IMR-90 (cell line): ENCODE data around the gene TMF1. TPM values are rescaled to one million over a fixed set of nuclear protein-coding genes. Genes with fewer than 3 reads are reported as not detected.
A peak's percentile ranks its signal among the peaks of the same experiment; 100 is the strongest.

Source experiments
- ATAC-seq: fragments of 200-7000 bp; cut with Tn5 transposase; 2 replicates; pipeline ENCODE4 v1.9.1; 2020; ENCODE audit warnings: low read depth, mild to moderate bottlenecking, moderate library complexity
- BruUV-seq: library from RNA; stranded (reverse); fragments of 400-500 nt; replicated peaks from 2 replicates; lab custom pipeline; 2021; lab: Mats Ljungman, UMichigan
- CTCF ChIA-PET: fragments of 300-600 bp; formaldehyde crosslinking; extraction: SDS; loops from one replicate; lab custom pipeline; 2021; ENCODE audit warnings: antibody characterized with exemption; lab: Yijun Ruan, JAX
- POLR2A ChIA-PET: fragments of 300-600 bp; sonication (Branson Sonifier 250); formaldehyde crosslinking; loops from one replicate; lab custom pipeline; 2022; ENCODE audit warnings: antibody characterized with exemption; ENCODE audit not compliant: unreplicated experiment; lab: Charles Lee
- DNase-seq: peaks from one replicate; pipeline ENCODE4 v3.0.0; 2013
- H2AFZ ChIP-seq: replicated peaks from 2 replicates; pipeline ENCODE3; 2013; ENCODE audit warnings: low read length, mild to moderate bottlenecking; ENCODE audit not compliant: poor library complexity
- H2AK5ac ChIP-seq: 2 replicates; pipeline ENCODE4 v1.6.1; 2013; ENCODE audit warnings: low read depth, low read length, inconsistent platforms
- H2AK9ac ChIP-seq: replicated peaks from 2 replicates; pipeline ENCODE3; 2013; ENCODE audit warnings: mild to moderate bottlenecking, low read depth, low read length, moderate library complexity; ENCODE audit not compliant: poor library complexity
- H2BK120ac ChIP-seq: 2 replicates; pipeline ENCODE4 v1.6.1; 2013; ENCODE audit warnings: low read depth, low read length, inconsistent platforms
- H2BK15ac ChIP-seq: 3 replicates; pipeline ENCODE4 v1.6.1; 2013; ENCODE audit warnings: low read depth, low read length, inconsistent platforms
- H2BK20ac ChIP-seq: 2 replicates; pipeline ENCODE4 v1.6.1; 2013; ENCODE audit warnings: low read depth, mild to moderate bottlenecking, inconsistent platforms, low read length, moderate library complexity
- H2BK5ac ChIP-seq: 2 replicates; pipeline ENCODE4 v1.6.1; 2013; ENCODE audit warnings: mild to moderate bottlenecking, low read depth, low read length, inconsistent platforms; ENCODE audit not compliant: poor library complexity, severe bottlenecking
- H3K14ac ChIP-seq: replicated peaks from 2 replicates; pipeline ENCODE4 v1.6.1; 2013; ENCODE audit warnings: low read depth, low read length, inconsistent platforms
- H3K18ac ChIP-seq: 2 replicates; pipeline ENCODE4 v1.6.1; 2013; ENCODE audit warnings: low read depth, low read length, control low read depth
- H3K23ac ChIP-seq: 2 replicates; pipeline ENCODE4 v1.6.1; 2013; ENCODE audit warnings: low read depth, low read length, inconsistent platforms
- H3K27ac ChIP-seq: 2 replicates; pipeline ENCODE4 v1.5.1; 2013; ENCODE audit warnings: mild to moderate bottlenecking, control low read depth, low read length; ENCODE audit not compliant: insufficient read depth
- H3K27me3 ChIP-seq: 2 replicates; pipeline ENCODE4 v1.6.1; 2013; ENCODE audit warnings: low read length; ENCODE audit not compliant: control insufficient read depth, insufficient read depth
- H3K36me3 ChIP-seq: 2 replicates; pipeline ENCODE4 v1.6.1; 2013; ENCODE audit warnings: low read length, mixed read lengths; ENCODE audit not compliant: control insufficient read depth, insufficient read depth
- H3K4ac ChIP-seq: 2 replicates; pipeline ENCODE4 v1.6.1; 2013; ENCODE audit warnings: low read depth, low read length, inconsistent platforms
- H3K4me1 ChIP-seq: 2 replicates; pipeline ENCODE4 v1.6.1; 2013; ENCODE audit warnings: low read length, mixed read lengths; ENCODE audit not compliant: control insufficient read depth, insufficient read depth
- H3K4me2 ChIP-seq: 2 replicates; pipeline ENCODE4 v1.6.1; 2013; ENCODE audit warnings: low read depth, mild to moderate bottlenecking, control low read depth, low read length, moderate library complexity
- H3K4me3 ChIP-seq: 2 replicates; pipeline ENCODE4 v1.5.1; 2013; ENCODE audit warnings: low read depth, mild to moderate bottlenecking, control low read depth, low read length, moderate library complexity; ENCODE audit not compliant: insufficient read depth
- H3K56ac ChIP-seq: 2 replicates; pipeline ENCODE4 v1.6.1; 2013; ENCODE audit warnings: low read length, inconsistent platforms; ENCODE audit not compliant: insufficient read depth; ENCODE audit errors: extremely low read depth
- H3K79me1 ChIP-seq, 2 experiments: 2 replicates each; pipeline ENCODE4 v1.6.1; 2013; ENCODE audit warnings: low read length in 2 of 2, inconsistent platforms in 1 of 2, low read depth in 1 of 2
- H3K9ac ChIP-seq: 2 replicates; pipeline ENCODE4 v1.6.1; 2013; ENCODE audit warnings: low read depth, low read length, control low read depth
- H3K9me1 ChIP-seq: 2 replicates; pipeline ENCODE4 v1.6.1; 2013; ENCODE audit warnings: low read length, inconsistent platforms; ENCODE audit not compliant: insufficient read depth
- H3K9me3 ChIP-seq: 2 replicates; pipeline ENCODE4 v1.6.1; 2013; ENCODE audit warnings: low read length; ENCODE audit not compliant: control insufficient read depth, insufficient read depth
- H4K20me1 ChIP-seq: 2 replicates; pipeline ENCODE4 v1.6.1; 2013; ENCODE audit warnings: low read length, inconsistent platforms; ENCODE audit not compliant: insufficient read depth
- H4K5ac ChIP-seq: 2 replicates; pipeline ENCODE4 v1.6.1; 2013; ENCODE audit warnings: mild to moderate bottlenecking, low read depth, low read length, control low read depth
- H4K8ac ChIP-seq, 2 experiments: 2 replicates each; pipeline ENCODE4 v1.6.1; 2013; ENCODE audit warnings: low read depth in 2 of 2, low read length in 2 of 2, control low read depth in 1 of 2, inconsistent platforms in 1 of 2
- H4K91ac ChIP-seq: 2 replicates; pipeline ENCODE4 v1.6.1; 2013; ENCODE audit warnings: low read depth, low read length, inconsistent platforms; ENCODE audit not compliant: insufficient read depth
- BHLHE40 ChIP-seq: fragments of 150-350 bp; IDR thresholded peaks from 2 replicates; pipeline ENCODE4 v1.6.1; 2016; ENCODE audit warnings: mild to moderate bottlenecking, low read depth, low read length
- CHD1 ChIP-seq: IDR thresholded peaks from 2 replicates; pipeline ENCODE4 v1.6.1; 2012; ENCODE audit warnings: low read depth, low read length, improper control_type of control experiment
- CTCF ChIP-seq: conservative IDR thresholded peaks from 2 replicates; pipeline ENCODE4 v1.5.1; 2012; ENCODE audit warnings: mild to moderate bottlenecking, low read depth, low read length, improper control_type of control experiment
- ELK1 ChIP-seq: fragments of 150-350 bp; IDR thresholded peaks from 2 replicates; pipeline ENCODE4 v1.6.1; 2016; ENCODE audit warnings: low read depth, mild to moderate bottlenecking, low read length, moderate library complexity, borderline replicate concordance
- FOS ChIP-seq: fragments of 150-350 bp; IDR thresholded peaks from 2 replicates; pipeline ENCODE4 v1.6.1; 2016; ENCODE audit warnings: low read depth, low read length
- MAFK ChIP-seq: IDR thresholded peaks from 2 replicates; pipeline ENCODE4 v1.6.1; 2012; ENCODE audit warnings: low read depth, low read length, improper control_type of control experiment
- MAZ ChIP-seq: IDR thresholded peaks from 2 replicates; pipeline ENCODE4 v1.6.1; 2012; ENCODE audit warnings: low read depth, mild to moderate bottlenecking, low read length, improper control_type of control experiment, moderate library complexity, borderline replicate concordance
- MXI1 ChIP-seq: IDR thresholded peaks from 2 replicates; pipeline ENCODE4 v1.6.1; 2012; ENCODE audit warnings: low read depth, mild to moderate bottlenecking, low read length, moderate library complexity, borderline replicate concordance
- NFE2L2 ChIP-seq: fragments of 150-350 bp; IDR thresholded peaks from 2 replicates; pipeline ENCODE4 v1.6.1; 2016; ENCODE audit warnings: low read depth, mild to moderate bottlenecking, low read length
- POLR2A ChIP-seq: IDR thresholded peaks from 2 replicates; pipeline ENCODE4 v1.6.1; 2012; ENCODE audit warnings: mild to moderate bottlenecking, low read depth, low read length
- RCOR1 ChIP-seq: IDR thresholded peaks from 2 replicates; pipeline ENCODE4 v1.6.1; 2012; ENCODE audit warnings: mild to moderate bottlenecking, low read length, improper control_type of control experiment; ENCODE audit not compliant: insufficient replicate concordance
- RFX5 ChIP-seq: IDR thresholded peaks from 2 replicates; pipeline ENCODE4 v1.8.0; 2012; ENCODE audit warnings: low read depth, mild to moderate bottlenecking, low read length, moderate library complexity
- SMC3 ChIP-seq: fragments of 150-350 bp; IDR thresholded peaks from 2 replicates; pipeline ENCODE4 v1.6.1; 2016; ENCODE audit warnings: low read depth, mild to moderate bottlenecking, antibody characterized with exemption, low read length, moderate library complexity
- WGBS, 2 experiments: methylation state at CpG; one replicate each; pipeline versions ENCODE4 v1.1.5 to v1.1.7; 2013; ENCODE audit warnings: missing lambda C conversion rate in 2 of 2; ENCODE audit not compliant: insufficient read length in 1 of 2; ENCODE audit errors: extremely low coverage in 2 of 2; 5-methylcytosine and 5-hydroxymethylcytosine counted together
- dilution Hi-C: fragments of 300-500 bp; cut with HindIII; formaldehyde crosslinking; loops from one replicate; pipeline ENCODE4 v1.14.3; 2018; ENCODE audit warnings: low sequenced_read_pairs; ENCODE audit not compliant: unreplicated experiment
- in situ Hi-C: fragments of 300-500 bp; cut with MboI; formaldehyde crosslinking; loops from 3 replicates; pipeline ENCODE4 v1.14.3; 2019; ENCODE audit warnings: low sequenced_read_pairs, inconsistent platforms, mixed read lengths
- intact Hi-C: fragments of 100-400 bp; cut with micrococcal nuclease; formaldehyde crosslinking; loops from 2 replicates; pipeline ENCODE4 v1.10.0; 2022
- polyA plus RNA-seq, 3 experiments: library from polyadenylated mRNA; depleted of rRNA; stranded (reverse); fragments of >200 nt; gene quantifications; 2 replicates each; pipeline ENCODE4 v1.2.3, GENCODE V29; 2012; ENCODE audit warnings: low replicate concordance in 1 of 3
- total RNA-seq: library from RNA; depleted of rRNA; stranded (reverse); fragments of >200 nt; gene quantifications from 2 replicates; pipeline ENCODE4 v1.2.3, GENCODE V29; 2012

TMF1 gene
- total and polyA plus RNA-seq, 2 of the 4 experiments (the other 2 are of a cell fraction): 12.4 to 39.1 TPM

GRCh38 chr3:69094467-69095205, 42.5 kb upstream of the TMF1 start (continued):
- TF ChIP-seq MXI1: no peak

GRCh38 chr3:69092030-69092516, 39.9 kb upstream of the TMF1 start:
- peaks cover 7% of the 10 kb centered on the region for H3K36me3 ChIP-seq
- no peak overlapping the region for H2BK120ac ChIP-seq
- H3K4me1 ChIP-seq: peaks cover 19% of the 10 kb centered on the region
- H3K27me3 ChIP-seq: no peaks in the 10 kb centered on the region
- H2AFZ ChIP-seq: no peak overlapping the region
- H3K18ac ChIP-seq: no peak overlapping the region
- DNase-seq: no peak
- no peak overlapping the region for H3K23ac ChIP-seq
- H3K9me1 ChIP-seq: peaks cover 32% of the 10 kb centered on the region
- no peak overlapping the region for H3K4me2 ChIP-seq
- no peak overlapping the region for H2BK5ac ChIP-seq
- no peak overlapping the region for H2BK15ac ChIP-seq
- no peak overlapping the region for H2AK5ac ChIP-seq
- no peak for ATAC-seq
- H3K79me1 ChIP-seq: peaks cover 24 to 80% of the 10 kb centered on the region in 2 experiments
- BruUV-seq: no TSS peak
- intact Hi-C loops (no loop called here), dilution Hi-C loops (no loop called here), in situ Hi-C loops (no loop called here)
- no peak overlapping the region for H3K4me3 ChIP-seq
- H3K9me3 ChIP-seq: no peaks in the 10 kb centered on the region
- no peak overlapping the region for H4K8ac ChIP-seq
- CTCF ChIA-PET: no interaction called here
- WGBS, 2 experiments: no CpG with 5 or more reads among the region's 4 CpGs
- POLR2A ChIA-PET: no interaction called here
- H4K91ac ChIP-seq: no peak overlapping the region
- no peak overlapping the region for H2AK9ac ChIP-seq
- no peak overlapping the region for H3K56ac ChIP-seq
- no peak overlapping the region for H2BK20ac ChIP-seq
- no peak overlapping the region for H3K4ac ChIP-seq
- H3K9ac ChIP-seq: no peak overlapping the region
- H4K20me1 ChIP-seq: peaks cover 55% of the 10 kb centered on the region; the same call in 1 of the 2 replicates
- no peak overlapping the region for H3K14ac ChIP-seq
- no peak overlapping the region for H4K5ac ChIP-seq
- 0 out of 2 replicates have a peak overlapping the region, but pooled peaks have one; percentile 13 for H3K27ac ChIP-seq
- TF ChIP-seq SMC3 (no peak), POLR2A (no peak), CHD1 (no peak), FOS (no peak), BHLHE40 (no peak), CTCF (no peak), RFX5 (no peak), MAFK (no peak), ELK1 (no peak), NFE2L2 (no peak), RCOR1 (no peak), MAZ (no peak), MXI1 (no peak)
